Erythroblast (primary cell): ENCODE results near the gene SLC10A6.

ENCODE experiments used
- DNase-seq, 2 experiments: peaks; one replicate each; lab custom pipeline; 2025; lab: John Stamatoyannopoulos, UW
- GATA1 ChIP-seq: IDR thresholded peaks from 2 replicates; pipeline ENCODE4 v1.6.1; 2011; ENCODE audit warnings: low read depth, mild to moderate bottlenecking, control low read depth, low read length, moderate library complexity
- POLR2A ChIP-seq: IDR thresholded peaks from 2 replicates; pipeline ENCODE4 v1.6.1; 2011; ENCODE audit warnings: mild to moderate bottlenecking, low read length

The SLC10A6 gene

DNA sequence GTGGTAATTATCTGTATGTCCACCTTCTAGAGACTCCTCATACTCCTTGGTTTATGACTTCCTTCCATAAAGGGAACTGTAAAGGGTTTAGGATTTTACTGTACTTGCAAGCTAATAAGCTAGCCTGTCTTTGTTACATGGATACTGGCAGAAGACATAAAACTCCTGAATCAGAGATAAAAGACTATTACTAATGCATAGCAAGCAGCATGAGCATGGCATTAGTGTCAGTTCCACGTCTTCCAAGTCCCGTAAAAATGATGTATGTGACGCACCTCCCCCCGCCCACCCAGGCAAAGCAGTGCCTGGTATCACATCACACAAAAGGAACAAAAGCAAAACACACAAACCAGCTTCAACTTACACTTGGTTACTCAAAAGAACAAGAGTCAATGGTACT is 71.0 kb downstream of the SLC10A6 start:
- TF ChIP-seq GATA1 = no peak
- no peak for TF ChIP-seq POLR2A
- DNase-seq = no peak

DNA sequence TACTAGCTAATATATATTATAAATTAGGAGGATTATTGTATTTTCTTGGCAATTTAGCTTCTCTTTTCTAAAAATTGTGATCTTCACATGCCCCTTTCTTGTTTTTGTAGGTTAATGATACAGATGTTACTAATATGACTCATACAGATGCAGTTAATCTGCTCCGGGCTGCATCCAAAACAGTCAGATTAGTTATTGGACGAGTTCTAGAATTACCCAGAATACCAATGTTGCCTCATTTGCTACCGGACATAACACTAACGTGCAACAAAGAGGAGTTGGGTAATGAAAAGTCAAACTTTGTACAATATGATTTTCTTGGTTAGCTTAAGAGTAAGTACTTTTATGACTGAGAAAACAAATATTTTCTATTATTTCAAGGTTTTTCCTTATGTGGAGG is 74.1 kb downstream of the SLC10A6 start:
- TF ChIP-seq GATA1 (no peak), POLR2A (no peak)
- DNase-seq = no peak
